K562 (cell line): Measurements from ENCODE around the gene RGMA. TPM values are rescaled to one million over a fixed set of nuclear protein-coding genes. Genes with fewer than 3 reads are reported as not detected.

Source experiments
- ATAC-seq: fragments of 200-7000 bp; cut with Tn5 transposase; 3 replicates; pipeline ENCODE4 v1.9.1; 2020; ENCODE audit warnings: moderate library complexity
- BruUV-seq: library from RNA; stranded (reverse); fragments of 400-500 nt; replicated peaks from 2 replicates; lab custom pipeline; 2021; lab: Mats Ljungman, UMichigan
- CTCF ChIA-PET: fragments of 300-600 bp; formaldehyde crosslinking; extraction: SDS; loops from one replicate; lab custom pipeline; 2021; ENCODE audit warnings: low intra/inter-chr PET ratio; lab: Yijun Ruan, JAX
- POLR2A ChIA-PET: fragments of 300-600, 350-650 bp; sonication (Branson Sonifier 250); formaldehyde crosslinking; extraction: SDS; loops from one replicate; lab custom pipeline; 2021; ENCODE audit warnings: antibody characterized with exemption, inconsistent platforms; lab: Yijun Ruan, JAX
- DNase-seq, 4 experiments: peaks; one replicate each; pipeline versions ENCODE4 v3.0.0 to v3.0.0-alpha.2; 2011 to 2018; ENCODE audit warnings: low spot score in 3 of 4, mixed read lengths in 3 of 4; ENCODE audit errors: extremely low read depth in 1 of 4
- FAIRE-seq: peaks from 2 replicates; lab custom pipeline; 2011; peaks lifted over from hg19 to GRCh38; lab: Jason Lieb, UNC
- H2AFZ ChIP-seq: 2 replicates; pipeline ENCODE4 v1.6.0; 2011; ENCODE audit warnings: low read depth, low read length, control low read depth, inconsistent platforms
- H3K27ac ChIP-seq: fragments of 200-600 bp; 3 replicates; pipeline ENCODE4 v1.8.0; 2011; ENCODE audit warnings: low read depth, mild to moderate bottlenecking, control low read depth, inconsistent platforms, low read length, moderate library complexity, mixed read lengths; ENCODE audit errors: extremely low read depth
- H3K27me3 ChIP-seq, 2 experiments: fragments of 300-600 bp in 1 of 2; 2 replicates in 1 of 2; 3 replicates in 1 of 2; pipeline versions ENCODE4 v1.6.0 to v1.8.0; 2011; ENCODE audit warnings: inconsistent platforms in 2 of 2, low read length in 2 of 2, mild to moderate bottlenecking in 1 of 2, mixed read lengths in 1 of 2, moderate library complexity in 1 of 2; ENCODE audit not compliant: control insufficient read depth in 2 of 2, insufficient read depth in 2 of 2
- H3K36me3 ChIP-seq: fragments of 300-600 bp; 3 replicates; pipeline ENCODE4 v1.8.0; 2011; ENCODE audit warnings: mild to moderate bottlenecking, low read length, inconsistent platforms; ENCODE audit not compliant: control insufficient read depth, insufficient read depth
- H3K4me1 ChIP-seq, 2 experiments: fragments of 200-600 bp in 1 of 2; replicated peaks in 1 of 2; 2 replicates in 1 of 2; 3 replicates in 1 of 2; pipeline versions ENCODE4 v1.5.1 to v1.8.0; 2011; ENCODE audit warnings: inconsistent platforms in 2 of 2, low read length in 2 of 2, mild to moderate bottlenecking in 1 of 2, mixed read lengths in 1 of 2, moderate library complexity in 1 of 2; ENCODE audit not compliant: control insufficient read depth in 2 of 2, insufficient read depth in 2 of 2
- H3K4me2 ChIP-seq: 2 replicates; pipeline ENCODE4 v1.6.1; 2011; ENCODE audit warnings: low read length, control low read depth, inconsistent platforms, mixed read lengths; ENCODE audit not compliant: insufficient read depth
- H3K4me3 ChIP-seq: fragments of 200-600 bp; sonication (generic), shearing (Covaris generic); 2 replicates; pipeline ENCODE4 v1.5.1; 2016; ENCODE audit warnings: control low read depth, inconsistent platforms
- H3K79me2 ChIP-seq: fragments of 200-600 bp; 3 replicates; pipeline ENCODE4 v1.8.0; 2011; ENCODE audit warnings: low read length, inconsistent platforms; ENCODE audit not compliant: control insufficient read depth, insufficient read depth
- H3K9ac ChIP-seq, 2 experiments: 2 replicates each; pipeline versions ENCODE4 v1.6.0 to v1.6.1; 2011; ENCODE audit warnings: low read depth in 2 of 2, low read length in 2 of 2, control low read depth in 1 of 2, inconsistent platforms in 1 of 2, mild to moderate bottlenecking in 1 of 2, mixed read lengths in 1 of 2; ENCODE audit not compliant: insufficient read depth in 1 of 2
- H3K9me1 ChIP-seq: one replicate; pipeline ENCODE4 v1.6.0; 2011; ENCODE audit warnings: inconsistent platforms, mild to moderate bottlenecking, low read length, moderate library complexity; ENCODE audit not compliant: control insufficient read depth, insufficient read depth
- H3K9me3 ChIP-seq: replicated peaks from 2 replicates; pipeline ENCODE4 v1.5.1; 2011; ENCODE audit warnings: low read depth, low read length, inconsistent platforms; ENCODE audit not compliant: control insufficient read depth, insufficient read depth
- H4K20me1 ChIP-seq: replicated peaks from 2 replicates; pipeline ENCODE4 v1.6.1; 2011; ENCODE audit warnings: low read length, inconsistent platforms, mixed read lengths; ENCODE audit not compliant: control insufficient read depth, insufficient read depth
- HSF4 ChIP-seq: fragments of 250-450 bp; sonication (Bioruptor Pico); IDR thresholded peaks from 2 replicates; pipeline ENCODE4 v2.1.2; 2022; ENCODE audit warnings: mild to moderate bottlenecking, moderate library complexity, borderline replicate concordance
- RAD21 ChIP-seq, 2 experiments: fragments of 250-450 bp in 1 of 2; fragments of 450-650 bp in 1 of 2; sonication (Bioruptor Pico) in 1 of 2; formaldehyde crosslinking in 1 of 2; IDR thresholded peaks in 1 of 2; conservative IDR thresholded peaks in 1 of 2; 2 replicates each; pipeline versions ENCODE4 v1.4.0 to v1.8.0; 2020 to 2022; ENCODE audit warnings: mild to moderate bottlenecking in 2 of 2, moderate library complexity in 1 of 2
- ZNF140 ChIP-seq: fragments of 250-450 bp; sonication (Bioruptor Pico); IDR thresholded peaks from 2 replicates; pipeline ENCODE4 v1.8.0; 2021; ENCODE audit warnings: moderate library complexity, mild to moderate bottlenecking, inconsistent platforms
- WGBS: fragments of 100-300 bp; shearing (Covaris generic); methylation state at CpG from one replicate; pipeline ENCODE4 v1.1.6; 2016; ENCODE audit warnings: low coverage, mixed read lengths; ENCODE audit not compliant: insufficient coverage; ENCODE audit errors: missing lambda C conversion rate; 5-methylcytosine and 5-hydroxymethylcytosine counted together
- in situ Hi-C: fragments of 300-500 bp; cut with MboI; formaldehyde crosslinking; loops from 4 replicates; pipeline ENCODE4 v1.15.0; 2018; ENCODE audit warnings: inconsistent platforms, mixed read lengths
- intact Hi-C: fragments of 100-400 bp; cut with micrococcal nuclease; formaldehyde crosslinking; loops from 2 replicates; pipeline ENCODE4 v1.14.2; 2022
- polyA plus RNA-seq, 8 experiments: library from polyadenylated mRNA; depleted of rRNA in 4 of 8; stranded (reverse) in 5 of 8; unstranded in 3 of 8; fragments of >200 nt; fragmentation: Nextera tagmentation in 2 of 8; fragmentation: Illumina TruSeq in 1 of 8; extraction: Ambion mirVana in 2 of 8; extraction: Trizol in 1 of 8; gene quantifications; 2 replicates each; pipeline versions ENCODE4 v1.2.1 to v1.2.3, GENCODE V29; 2011 to 2014; ENCODE audit warnings: inconsistent platforms in 1 of 8, missing spikeins in 1 of 8
- total RNA-seq, 7 experiments: library from RNA; depleted of rRNA in 6 of 7; stranded (reverse); fragments of >200 nt in 6 of 7; fragmentation: Illumina TruSeq in 2 of 7; extraction: Trizol in 2 of 7; gene quantifications; 2 replicates each; pipeline versions ENCODE4 v1.2.1 to v1.2.3, GENCODE V29; 2011 to 2021; ENCODE audit warnings: low replicate concordance in 1 of 7
- TF ChIP-seq, protein P1 (sequence below), 2 experiments: fragments of 450-650 bp; formaldehyde crosslinking in 1 of 2; IDR thresholded peaks; 2 replicates each; pipeline versions ENCODE4 v1.4.0 to v1.6.1; 2014 to 2020; ENCODE audit warnings: mild to moderate bottlenecking in 2 of 2, borderline replicate concordance in 1 of 2, low read depth in 1 of 2
- TF ChIP-seq, protein P2 (sequence below), 3 experiments: IDR thresholded peaks in 2 of 3; conservative IDR thresholded peaks in 1 of 3; 2 replicates each; pipeline ENCODE4 v1.5.1; 2011 to 2012; ENCODE audit warnings: low read length in 3 of 3, mild to moderate bottlenecking in 3 of 3, control low read depth in 2 of 3, improper control_type of control experiment in 1 of 3, inconsistent platforms in 1 of 3, low read depth in 1 of 3, mixed read lengths in 1 of 3, moderate library complexity in 1 of 3; ENCODE audit not compliant: insufficient read depth in 2 of 3

Gene RGMA
- total and polyA plus RNA-seq, 9 of the 15 experiments (the other 6 are each of a cell fraction or from before 2014, with no cell fraction given), result 0.03 to 0.05 (median 0.03) TPM; not detected in 6

DNA sequence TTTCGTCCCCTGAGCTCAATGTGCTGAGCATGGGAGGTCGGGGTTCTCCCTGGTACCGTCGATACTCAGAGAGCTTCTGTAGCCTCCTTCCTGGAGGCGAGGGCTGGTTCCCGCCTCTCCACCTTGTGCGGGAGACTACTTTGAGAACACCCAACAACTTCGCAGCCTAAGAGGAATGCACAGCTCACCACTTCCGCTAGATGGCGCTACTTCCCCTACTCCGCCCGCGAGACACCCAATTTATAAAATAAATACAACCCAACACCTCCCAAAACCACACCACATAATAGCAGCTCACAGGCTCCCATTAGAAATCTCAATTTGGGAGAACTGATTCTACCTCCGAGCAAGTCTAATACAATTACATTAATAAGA is 1.2 kb downstream of the RGMA start:
- Histone ChIP-seq H3K4me2 (no peak overlapping the region), H3K9me1 (no peaks in the 10 kb centered on the region), H2AFZ (no peak overlapping the region), H3K4me1 (peaks cover 0 to 11% of the 10 kb centered on the region in 2 experiments; a peak in 1 of 5 replicates), H3K27me3 (peaks cover 4 to 20% of the 10 kb centered on the region in 2 experiments; a peak in 3 of 5 replicates), H3K27ac (no peak overlapping the region), H3K36me3 (no peaks in the 10 kb centered on the region), H3K4me3 (no peak overlapping the region), H3K79me2 (no peaks in the 10 kb centered on the region), H4K20me1 (no peaks in the 10 kb centered on the region), H3K9ac (no peak overlapping the region), H3K9me3 (no peaks in the 10 kb centered on the region)
- ChIA-PET POLR2A (interaction anchor here (0.7 kb wide), 1 partner anchor 1518 kb away, joined by 3 read pairs; no protein-coding TSS in a partner anchor), CTCF (interaction anchor here (0.5 to 2.0 kb wide), 2 partner anchors 830 to 1032 kb away, joined by 4 to 8 read pairs; no protein-coding TSS in a partner anchor)
- BruUV-seq, result no TSS peak
- TF ChIP-seq RAD21 (CRISPR knock-in tag; conservative IDR thresholded peaks at IDR 0.05 in 1 of 2, IDR thresholded peaks at IDR 0.05 in 1 of 2) (peak; percentile 36 to 73), ZNF140 (no peak), HSF4 (CRISPR knock-in tag) (no peak)
- TF ChIP-seq, protein P1, sequence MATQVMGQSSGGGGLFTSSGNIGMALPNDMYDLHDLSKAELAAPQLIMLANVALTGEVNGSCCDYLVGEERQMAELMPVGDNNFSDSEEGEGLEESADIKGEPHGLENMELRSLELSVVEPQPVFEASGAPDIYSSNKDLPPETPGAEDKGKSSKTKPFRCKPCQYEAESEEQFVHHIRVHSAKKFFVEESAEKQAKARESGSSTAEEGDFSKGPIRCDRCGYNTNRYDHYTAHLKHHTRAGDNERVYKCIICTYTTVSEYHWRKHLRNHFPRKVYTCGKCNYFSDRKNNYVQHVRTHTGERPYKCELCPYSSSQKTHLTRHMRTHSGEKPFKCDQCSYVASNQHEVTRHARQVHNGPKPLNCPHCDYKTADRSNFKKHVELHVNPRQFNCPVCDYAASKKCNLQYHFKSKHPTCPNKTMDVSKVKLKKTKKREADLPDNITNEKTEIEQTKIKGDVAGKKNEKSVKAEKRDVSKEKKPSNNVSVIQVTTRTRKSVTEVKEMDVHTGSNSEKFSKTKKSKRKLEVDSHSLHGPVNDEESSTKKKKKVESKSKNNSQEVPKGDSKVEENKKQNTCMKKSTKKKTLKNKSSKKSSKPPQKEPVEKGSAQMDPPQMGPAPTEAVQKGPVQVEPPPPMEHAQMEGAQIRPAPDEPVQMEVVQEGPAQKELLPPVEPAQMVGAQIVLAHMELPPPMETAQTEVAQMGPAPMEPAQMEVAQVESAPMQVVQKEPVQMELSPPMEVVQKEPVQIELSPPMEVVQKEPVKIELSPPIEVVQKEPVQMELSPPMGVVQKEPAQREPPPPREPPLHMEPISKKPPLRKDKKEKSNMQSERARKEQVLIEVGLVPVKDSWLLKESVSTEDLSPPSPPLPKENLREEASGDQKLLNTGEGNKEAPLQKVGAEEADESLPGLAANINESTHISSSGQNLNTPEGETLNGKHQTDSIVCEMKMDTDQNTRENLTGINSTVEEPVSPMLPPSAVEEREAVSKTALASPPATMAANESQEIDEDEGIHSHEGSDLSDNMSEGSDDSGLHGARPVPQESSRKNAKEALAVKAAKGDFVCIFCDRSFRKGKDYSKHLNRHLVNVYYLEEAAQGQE (IDR thresholded peaks at IDR 0.05; ENCODE audit: borderline replicate concordance), result peak; percentile 50; the same call in 1 of the 2 replicates
- TF ChIP-seq, protein P1 (CRISPR knock-in tag; IDR thresholded peaks at IDR 0.05; ENCODE audit: low read depth), result no peak
- TF ChIP-seq, protein P2, sequence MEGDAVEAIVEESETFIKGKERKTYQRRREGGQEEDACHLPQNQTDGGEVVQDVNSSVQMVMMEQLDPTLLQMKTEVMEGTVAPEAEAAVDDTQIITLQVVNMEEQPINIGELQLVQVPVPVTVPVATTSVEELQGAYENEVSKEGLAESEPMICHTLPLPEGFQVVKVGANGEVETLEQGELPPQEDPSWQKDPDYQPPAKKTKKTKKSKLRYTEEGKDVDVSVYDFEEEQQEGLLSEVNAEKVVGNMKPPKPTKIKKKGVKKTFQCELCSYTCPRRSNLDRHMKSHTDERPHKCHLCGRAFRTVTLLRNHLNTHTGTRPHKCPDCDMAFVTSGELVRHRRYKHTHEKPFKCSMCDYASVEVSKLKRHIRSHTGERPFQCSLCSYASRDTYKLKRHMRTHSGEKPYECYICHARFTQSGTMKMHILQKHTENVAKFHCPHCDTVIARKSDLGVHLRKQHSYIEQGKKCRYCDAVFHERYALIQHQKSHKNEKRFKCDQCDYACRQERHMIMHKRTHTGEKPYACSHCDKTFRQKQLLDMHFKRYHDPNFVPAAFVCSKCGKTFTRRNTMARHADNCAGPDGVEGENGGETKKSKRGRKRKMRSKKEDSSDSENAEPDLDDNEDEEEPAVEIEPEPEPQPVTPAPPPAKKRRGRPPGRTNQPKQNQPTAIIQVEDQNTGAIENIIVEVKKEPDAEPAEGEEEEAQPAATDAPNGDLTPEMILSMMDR (IDR thresholded peaks at IDR 0.05 in 2 of 3, conservative IDR thresholded peaks at IDR 0.05 in 1 of 3; ENCODE audit: insufficient read depth in 2 of 3, low read depth in 1 of 3, low read length in 3 of 3), result peak; percentile 75 to 83 (median 77)
- in situ Hi-C loops (no loop called here), intact Hi-C loops (no loop called here)
- peak; percentile 91 for FAIRE-seq
- ATAC-seq, result peak; percentile 92
- peak; percentile 61 to 76 (median 68) for DNase-seq
- under 1% methylated on average over 14 of the region's 14 CpGs for WGBS
